ENCODE results near the gene TMEM229A. TPM values are rescaled to one million over a fixed set of nuclear protein-coding genes. Genes with fewer than 3 reads are reported as not detected.

TMEM229A gene
- total and polyA plus RNA-seq, 2 experiments from 2014 or later, result 0.17 TPM; not detected in 1

DNA sequence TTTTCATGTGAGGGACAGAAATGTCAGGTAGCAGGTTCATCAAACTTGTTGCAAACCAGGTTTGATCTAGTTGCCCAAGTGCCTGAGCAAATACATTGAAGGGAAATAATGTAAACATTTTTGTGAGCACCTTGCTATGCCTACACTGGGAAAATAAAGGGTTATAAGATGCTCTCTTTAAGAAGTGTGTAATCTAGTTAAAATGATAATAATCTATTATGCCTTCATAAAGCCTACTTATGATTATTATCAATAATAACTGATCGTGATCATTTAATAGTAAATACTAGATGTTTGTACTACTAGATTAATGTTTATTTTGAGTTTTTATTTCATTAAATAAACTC is 1.9 kb upstream of the TMEM229A start:
- Histone ChIP-seq H2AFZ (no peak overlapping the region), H4K20me1 (ENCODE audit: insufficient read depth, poor library complexity, severe bottlenecking) (no peaks in the 10 kb centered on the region), H3K27me3 (peaks cover 35% of the 10 kb centered on the region), H3K9me3 (ENCODE audit: low read depth) (no peaks in the 10 kb centered on the region), H3K27ac (no peak overlapping the region), H3K4me1 (ENCODE audit: insufficient read depth) (peaks cover 5% of the 10 kb centered on the region), H3K4me2 (no peak overlapping the region), H3K36me3 (replicated peaks; ENCODE audit: insufficient read depth, low read depth) (no peaks in the 10 kb centered on the region), H3K9me2 (replicated peaks; ENCODE audit: insufficient read depth) (no peaks in the 10 kb centered on the region), H3K4me3 (no peak overlapping the region), H3K79me2 (no peaks in the 10 kb centered on the region)
- TF ChIP-seq EZH2phosphoT487 (IDR thresholded peaks at IDR 0.05; ENCODE audit: low read depth, severe bottlenecking, unreplicated experiment), result no peak
- TF ChIP-seq CTCF (IDR thresholded peaks at IDR 0.05; ENCODE audit: poor library complexity), result no peak
- no peak for TF ChIP-seq EZH2 (IDR thresholded peaks at IDR 0.05; ENCODE audit: borderline replicate concordance)
- 84% methylated on average over 1 of the region's 1 CpG for WGBS (ENCODE audit: low lambda C conversion rate, missing lambda C conversion rate)
- DNase-seq (ENCODE audit: low spot score), result no peak

GRCh38 chr7:124033807-124034753 is 1.2 kb upstream of the TMEM229A start:
- Histone ChIP-seq H3K27me3 (peaks cover 35% of the 10 kb centered on the region), H3K4me3 (no peak overlapping the region), H4K20me1 (ENCODE audit: insufficient read depth, poor library complexity, severe bottlenecking) (no peaks in the 10 kb centered on the region), H3K79me2 (no peaks in the 10 kb centered on the region), H3K9me3 (ENCODE audit: low read depth) (no peaks in the 10 kb centered on the region), H2AFZ (no peak overlapping the region), H3K36me3 (replicated peaks; ENCODE audit: insufficient read depth, low read depth) (no peaks in the 10 kb centered on the region), H3K9me2 (replicated peaks; ENCODE audit: insufficient read depth) (no peaks in the 10 kb centered on the region), H3K4me2 (peak overlapping the region; percentile 100), H3K27ac (no peak overlapping the region), H3K4me1 (ENCODE audit: insufficient read depth) (peaks cover 5% of the 10 kb centered on the region)
- no peak for DNase-seq (ENCODE audit: low spot score)
- 77% methylated on average over 16 of the region's 16 CpGs for WGBS (ENCODE audit: low lambda C conversion rate, missing lambda C conversion rate)
- TF ChIP-seq EZH2phosphoT487 (IDR thresholded peaks at IDR 0.05; ENCODE audit: low read depth, severe bottlenecking, unreplicated experiment), result no peak
- TF ChIP-seq EZH2 (IDR thresholded peaks at IDR 0.05; ENCODE audit: borderline replicate concordance), result no peak

GRCh38 chr7:124033095-124033806 is 384 bp upstream of the TMEM229A start:
- peak overlapping the region; percentile 100 for H3K4me2 ChIP-seq
- H3K27ac ChIP-seq, result no peak overlapping the region
- H3K9me2 ChIP-seq (replicated peaks; ENCODE audit: insufficient read depth), result no peaks in the 10 kb centered on the region
- H3K27me3 ChIP-seq, result peaks cover 35% of the 10 kb centered on the region
- 4% methylated on average over 46 of the region's 70 CpGs for WGBS (ENCODE audit: low lambda C conversion rate, missing lambda C conversion rate)
- H3K36me3 ChIP-seq (replicated peaks; ENCODE audit: insufficient read depth, low read depth), result no peaks in the 10 kb centered on the region
- H2AFZ ChIP-seq, result peak overlapping the region; percentile 61
- no peaks in the 10 kb centered on the region for H4K20me1 ChIP-seq (ENCODE audit: insufficient read depth, poor library complexity, severe bottlenecking)
- H3K79me2 ChIP-seq, result no peaks in the 10 kb centered on the region
- TF ChIP-seq EZH2 (IDR thresholded peaks at IDR 0.05; ENCODE audit: borderline replicate concordance), result no peak
- no peaks in the 10 kb centered on the region for H3K9me3 ChIP-seq (ENCODE audit: low read depth)
- peaks cover 5% of the 10 kb centered on the region for H3K4me1 ChIP-seq (ENCODE audit: insufficient read depth)
- DNase-seq (ENCODE audit: low spot score), result peak; percentile 37
- H3K4me3 ChIP-seq, result peak overlapping the region; percentile 15

DNA sequence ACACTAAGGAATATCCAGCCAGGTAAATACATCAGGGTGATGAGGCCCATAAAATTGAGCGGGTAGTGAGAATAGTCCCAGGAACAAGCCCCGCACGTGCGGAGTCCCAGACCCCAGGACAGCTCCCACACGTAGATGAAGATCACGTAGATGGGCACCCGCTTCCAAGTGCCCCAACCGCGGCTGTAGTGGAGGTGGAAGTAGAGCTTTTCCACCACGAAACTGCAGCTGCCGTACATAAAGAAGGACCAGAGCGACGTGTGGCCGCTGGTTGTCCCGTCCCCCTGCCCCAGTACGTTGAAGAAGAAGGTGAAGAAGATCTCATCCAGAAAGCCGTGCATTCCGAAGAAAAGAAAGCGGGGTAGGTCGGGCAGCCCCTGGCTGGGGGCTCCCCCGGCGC is 948 bp downstream of the TMEM229A start:
- Histone ChIP-seq H3K27ac (no peak overlapping the region), H3K36me3 (replicated peaks; ENCODE audit: insufficient read depth, low read depth) (no peaks in the 10 kb centered on the region), H3K4me1 (ENCODE audit: insufficient read depth) (peaks cover 5% of the 10 kb centered on the region), H3K4me2 (peak overlapping the region; percentile 100), H2AFZ (peak overlapping the region; percentile 86), H3K4me3 (peak overlapping the region; percentile 57), H3K9me2 (replicated peaks; ENCODE audit: insufficient read depth) (no peaks in the 10 kb centered on the region), H3K79me2 (no peaks in the 10 kb centered on the region), H3K27me3 (peaks cover 35% of the 10 kb centered on the region), H4K20me1 (ENCODE audit: insufficient read depth, poor library complexity, severe bottlenecking) (no peaks in the 10 kb centered on the region), H3K9me3 (ENCODE audit: low read depth) (no peaks in the 10 kb centered on the region)
- no peak for DNase-seq (ENCODE audit: low spot score)
- TF ChIP-seq EZH2 (IDR thresholded peaks at IDR 0.05; ENCODE audit: borderline replicate concordance), result no peak
- no peak for TF ChIP-seq CTCF (IDR thresholded peaks at IDR 0.05; ENCODE audit: poor library complexity)
- no peak for TF ChIP-seq EZH2phosphoT487 (IDR thresholded peaks at IDR 0.05; ENCODE audit: low read depth, severe bottlenecking, unreplicated experiment)
- 1% methylated on average over 22 of the region's 22 CpGs for WGBS (ENCODE audit: low lambda C conversion rate, missing lambda C conversion rate)

Measured in hepatocyte (in vitro differentiated cells).